GM19328 (cell line): Measurements from ENCODE around the gene DAW1.
"Not testable (repeated sequence)": the region's sequence is repeated elsewhere in the genome, so short reads cannot be mapped to it uniquely, and the experiment has no call there.

Source experiments
- ATAC-seq: cut with Tn5 transposase; IDR thresholded peaks from one replicate; pipeline ENCODE4 v1.9.1; 2021; ENCODE audit warnings: mild to moderate bottlenecking, moderate library complexity; ENCODE audit not compliant: unreplicated experiment

DAW1 gene

DNA sequence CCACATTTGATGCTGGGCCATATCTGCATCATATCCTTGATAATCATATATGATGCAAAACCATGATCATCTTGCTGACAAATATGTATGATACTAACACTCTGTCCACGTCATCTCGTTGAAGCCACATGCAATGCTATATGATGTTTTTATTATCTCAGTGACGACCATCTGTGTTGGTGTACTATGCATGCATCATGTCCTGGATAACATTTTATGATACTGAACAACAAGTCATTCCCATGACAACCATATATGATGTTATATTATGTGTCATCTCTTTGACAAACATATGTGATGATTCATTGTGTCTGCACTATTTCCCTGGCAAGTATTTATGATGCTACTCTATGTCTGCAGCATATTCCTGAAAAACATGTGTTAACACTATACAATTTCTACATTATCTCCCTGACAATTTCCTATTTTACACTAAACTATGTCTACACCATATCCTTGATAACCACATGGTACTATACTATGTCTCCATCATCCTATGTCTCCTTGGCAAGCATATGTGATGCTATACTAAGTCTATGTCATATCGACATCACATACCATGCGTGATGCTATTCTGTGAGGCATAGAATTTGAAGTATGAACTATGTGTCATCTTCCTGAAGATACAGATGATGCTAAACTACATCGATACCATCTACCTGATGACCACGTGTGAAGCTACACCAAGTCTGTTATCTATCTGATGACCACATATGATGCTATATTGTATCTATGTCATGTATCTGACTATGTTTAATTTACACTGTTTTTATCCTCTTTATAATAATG is 37.0 kb downstream of the DAW1 start:
- no peak for ATAC-seq

DNA sequence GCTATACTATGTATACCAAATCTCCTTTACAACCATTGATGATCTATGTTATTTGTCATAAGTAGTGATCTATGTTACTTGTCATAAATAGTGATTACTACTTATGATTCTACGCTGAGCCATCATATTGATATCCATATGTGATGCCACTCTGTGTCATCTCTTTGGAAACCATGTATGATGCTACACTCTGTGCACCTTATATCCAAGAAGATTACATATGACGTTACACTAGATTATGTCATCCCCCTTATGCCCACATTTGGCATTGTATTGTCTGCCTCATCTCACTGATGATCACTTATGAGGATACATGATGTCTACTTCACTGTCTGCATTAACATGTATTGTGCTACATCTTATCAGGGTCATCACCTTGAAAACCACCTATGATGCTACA is 42.9 kb downstream of the DAW1 start:
- no peak for ATAC-seq

DNA sequence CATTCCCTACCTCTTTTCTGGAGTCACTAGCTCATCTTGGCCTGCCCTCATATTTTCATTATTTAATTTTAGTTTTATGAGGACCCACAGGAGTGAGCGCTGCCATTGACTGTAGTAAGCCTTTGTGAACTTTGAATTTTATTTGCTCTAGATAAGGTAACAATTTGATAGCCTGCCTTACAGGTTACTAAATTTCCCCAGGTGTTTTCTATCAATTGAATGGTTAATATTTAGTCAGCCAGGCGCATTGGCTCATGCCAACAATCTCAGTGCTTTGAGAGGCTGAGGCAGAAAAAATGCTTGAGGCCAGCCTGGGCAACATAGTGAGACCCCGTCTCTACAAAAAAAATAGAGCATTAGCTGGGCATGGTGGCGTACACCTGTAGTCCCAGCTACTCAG is 50.2 kb downstream of the DAW1 start:
- no peak for ATAC-seq

DNA sequence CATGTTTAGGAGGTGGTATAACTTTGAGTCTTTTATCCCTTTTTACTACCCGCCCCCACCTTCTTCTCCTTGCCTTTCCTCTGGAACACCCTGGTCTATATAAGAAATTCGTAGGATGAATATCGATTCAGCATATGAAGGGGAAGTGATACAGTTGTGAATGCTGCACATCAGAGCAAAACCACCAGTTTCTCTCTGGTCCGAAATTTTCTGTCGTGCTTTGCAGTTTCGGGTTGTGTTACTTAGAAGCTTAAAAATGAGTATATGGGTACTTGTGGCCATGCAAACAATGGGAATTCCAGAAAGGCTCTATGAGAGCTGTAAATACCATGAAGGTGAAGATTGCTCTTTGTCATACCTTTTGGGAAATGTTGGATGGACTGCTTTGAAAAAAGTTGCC is 60.6 kb downstream of the DAW1 start:
- no peak for ATAC-seq

DNA sequence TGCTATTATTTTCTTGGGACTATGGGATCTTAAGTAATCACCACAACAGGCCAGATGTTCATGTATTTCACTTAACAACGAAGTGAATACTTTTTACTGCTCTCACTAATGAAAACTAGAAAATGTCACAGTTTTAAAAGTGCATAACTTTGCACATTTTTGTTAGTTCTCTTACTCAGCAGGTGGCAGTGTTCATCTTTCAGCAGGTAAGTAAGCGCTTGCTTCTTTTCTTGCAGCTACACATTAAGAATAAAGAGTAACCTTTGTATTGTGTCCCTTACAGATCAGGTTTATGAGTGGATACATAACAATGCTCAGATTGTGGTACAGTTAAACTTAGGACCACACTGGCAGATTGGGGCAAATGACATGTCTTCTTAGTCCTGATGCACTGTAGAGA is 61.0 kb downstream of the DAW1 start:
- ATAC-seq, result no peak

DNA sequence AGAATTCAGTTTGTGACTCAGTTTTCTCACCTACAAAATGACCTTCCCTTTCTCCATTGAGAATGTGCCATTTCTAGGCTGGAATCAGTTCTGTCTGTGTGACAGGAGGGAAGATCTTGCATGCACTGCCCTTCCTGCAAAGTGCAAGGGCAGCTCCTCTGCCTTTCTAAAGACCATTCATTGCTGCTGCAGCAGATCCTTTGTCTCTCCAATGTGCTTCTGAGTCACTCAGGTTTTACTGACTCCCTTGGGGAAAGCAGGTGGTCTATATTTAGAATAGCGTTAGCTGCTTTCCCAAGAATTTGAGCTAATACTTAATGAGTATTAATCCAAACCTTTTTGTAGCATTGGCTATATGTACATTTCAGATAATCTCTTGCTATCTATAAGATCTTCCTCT is 62.5 kb downstream of the DAW1 start:
- ATAC-seq, result no peak

DNA sequence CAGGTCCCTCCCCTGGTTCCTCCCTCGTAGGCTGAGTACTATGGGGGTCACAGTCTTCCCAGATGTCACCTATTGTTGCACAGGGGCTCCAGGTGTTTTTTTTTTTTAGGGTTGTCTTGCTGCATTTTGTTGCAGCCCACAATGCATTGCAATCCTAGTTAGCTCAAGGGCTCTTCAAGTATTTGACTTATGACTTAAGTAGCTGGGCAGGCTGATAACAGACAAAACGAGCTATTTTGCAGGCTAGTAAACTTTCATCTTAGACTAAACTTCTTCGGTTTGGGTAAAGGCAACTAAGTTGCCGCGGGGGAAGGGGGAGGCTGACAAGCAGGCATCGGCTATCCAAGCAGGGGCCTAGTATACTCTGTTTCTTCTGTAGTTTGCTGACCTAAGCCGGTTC is 64.8 kb downstream of the DAW1 start:
- not testable (repeated sequence) for ATAC-seq

DNA sequence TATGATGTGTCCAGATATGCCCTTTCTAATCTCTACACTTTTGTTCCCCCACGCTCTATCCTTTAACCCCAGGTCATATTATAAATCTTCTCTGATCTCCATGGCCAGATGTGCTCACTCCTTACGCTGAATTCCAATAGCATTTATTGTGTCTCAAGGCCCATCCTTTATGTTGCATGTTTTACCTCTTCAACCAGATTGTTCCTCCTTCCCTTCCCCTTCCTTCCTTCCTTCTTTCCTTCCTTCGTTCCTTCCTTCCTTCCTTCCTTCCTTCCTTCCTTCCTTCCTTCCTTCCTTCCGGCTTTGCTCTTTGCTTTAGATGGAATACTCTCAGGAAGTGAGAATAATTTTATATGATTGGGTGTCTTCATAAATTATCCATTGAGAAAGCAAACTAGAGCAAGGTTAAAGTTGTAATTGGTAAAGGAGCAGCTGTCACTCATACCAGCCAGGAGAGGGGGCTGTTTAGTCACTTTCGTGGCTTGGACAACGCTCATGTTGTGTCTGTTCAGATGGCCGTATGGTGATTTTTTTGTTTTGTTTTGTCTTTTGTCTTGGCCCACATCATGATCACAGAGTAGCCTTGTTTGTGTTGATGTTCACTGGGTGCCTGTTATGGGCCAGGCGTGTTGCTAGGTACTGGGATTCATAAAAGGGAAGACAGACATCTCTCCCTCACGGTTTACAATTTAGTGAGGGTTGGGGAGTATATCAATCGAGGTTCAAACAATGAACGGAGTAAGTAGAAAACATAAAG is 68.0 kb downstream of the DAW1 start:
- ATAC-seq, result no peak

DNA sequence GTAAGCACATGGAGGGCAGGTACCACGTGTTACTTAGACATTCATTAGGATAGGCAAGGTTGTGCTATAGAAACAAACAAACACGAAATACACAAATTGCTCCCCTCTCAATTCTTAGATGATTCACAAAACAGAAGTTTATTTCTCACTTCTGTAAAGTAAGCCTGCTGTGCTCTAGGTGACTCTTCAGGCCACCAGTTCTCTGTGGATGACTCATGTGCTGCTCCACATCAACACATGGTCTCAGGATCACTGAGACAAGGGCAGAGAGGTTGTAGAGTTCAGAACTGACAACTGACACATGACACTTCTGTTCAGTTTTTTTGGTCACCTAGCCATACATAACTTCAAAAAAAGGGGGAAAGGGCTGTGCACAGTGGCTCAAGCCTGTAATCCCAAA is 70.6 kb downstream of the DAW1 start:
- ATAC-seq, result no peak

DNA sequence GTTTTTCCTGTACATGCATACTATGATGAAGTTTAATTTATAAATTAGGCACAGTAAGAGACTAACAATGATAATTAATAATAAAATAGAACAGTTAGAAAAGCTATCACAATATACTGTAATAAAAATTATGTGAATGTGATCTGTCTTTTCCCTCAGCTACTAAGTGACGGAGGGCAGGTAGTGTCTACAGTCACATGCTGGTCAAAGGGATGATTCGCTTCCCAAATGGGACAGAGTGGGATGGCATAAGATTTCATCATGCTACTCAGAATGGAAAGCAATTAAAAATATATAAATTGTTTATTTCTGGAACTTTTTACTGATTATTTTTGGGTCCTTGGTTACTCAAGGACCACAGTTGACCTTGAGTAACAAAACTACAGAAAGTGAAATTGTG is 71.5 kb downstream of the DAW1 start:
- ATAC-seq, result no peak

DNA sequence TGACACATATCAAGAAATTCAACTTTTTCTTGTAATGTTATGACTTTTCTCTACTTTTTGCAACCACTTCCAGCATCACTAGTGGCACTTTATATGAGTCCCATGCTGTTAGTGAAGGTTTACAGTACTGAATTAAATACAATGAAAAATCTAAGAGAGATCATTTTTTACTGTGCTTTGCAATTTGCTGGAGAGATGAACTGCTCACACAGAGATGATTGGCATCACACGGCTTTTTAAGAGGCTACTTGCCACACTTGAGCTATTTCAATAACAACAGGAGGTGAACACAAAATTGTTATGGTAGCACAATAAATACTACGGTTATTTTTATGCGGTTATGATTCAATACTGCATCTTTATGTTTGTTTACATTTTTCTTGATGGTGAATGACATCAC is 88.9 kb downstream of the DAW1 start:
- no peak for ATAC-seq

DNA sequence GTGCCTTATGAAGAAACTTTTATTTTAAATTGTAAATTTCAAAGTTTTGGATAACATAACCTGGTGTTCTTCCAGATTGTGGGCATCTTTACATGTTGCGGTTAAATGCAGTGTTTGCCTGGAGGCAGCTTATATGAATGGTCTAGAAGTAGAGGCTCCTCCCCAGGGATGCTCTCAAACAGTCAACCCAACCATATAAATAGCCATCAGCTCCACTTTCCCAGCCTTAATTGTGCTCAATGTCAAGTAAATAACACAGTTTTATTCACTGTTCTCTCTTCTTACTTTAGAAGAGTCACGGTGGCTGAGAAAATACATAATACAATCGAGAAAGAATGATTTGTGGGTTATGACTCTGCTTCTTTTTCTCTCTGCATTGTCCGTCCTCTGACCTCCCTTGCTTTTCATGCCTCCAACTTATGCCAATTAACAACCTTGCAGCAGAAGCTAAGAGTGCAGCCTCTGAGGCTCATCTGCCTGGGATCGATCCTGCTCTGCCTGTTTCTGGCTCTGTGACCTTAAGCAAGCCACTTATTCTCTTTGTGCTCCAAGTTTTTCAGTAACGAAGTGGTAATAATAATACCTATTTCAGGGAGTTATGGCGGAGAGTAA is 100.3 kb downstream of the DAW1 start:
- ATAC-seq, result no peak

DNA sequence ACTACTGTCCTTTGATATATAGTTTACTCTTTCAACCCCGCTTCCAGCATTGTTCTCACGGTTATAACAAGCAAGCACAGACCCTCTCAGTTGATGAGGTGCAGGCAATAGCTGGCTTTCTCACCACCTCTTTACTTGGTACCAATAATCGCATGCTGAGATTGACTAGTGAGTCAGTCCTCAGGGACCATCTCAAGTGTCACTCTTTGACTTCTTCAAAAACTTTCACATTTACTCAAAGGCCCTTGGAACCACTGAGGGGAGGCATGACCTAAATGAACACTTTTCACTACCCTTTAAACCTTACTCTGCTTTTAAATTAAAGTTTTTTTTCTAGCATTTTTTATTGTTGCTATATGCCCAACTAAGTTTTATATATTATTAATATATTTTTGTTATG is 101.8 kb downstream of the DAW1 start:
- no peak for ATAC-seq
